Mesothelial cell of epicardium (in vitro differentiated cells): ENCODE results near the gene SMNDC1. TPM values are rescaled to one million over a fixed set of nuclear protein-coding genes. Genes with fewer than 3 reads are reported as not detected.

Experiments
- DNase-seq, 2 experiments: peaks; one replicate each; pipeline ENCODE4 v3.0.0; 2021; ENCODE audit warnings: low spot score in 2 of 2; ENCODE audit not compliant: unreplicated experiment in 2 of 2
- H3K27ac Mint-ChIP-seq: 2 replicates; pipeline ENCODE4 v1.8.0; 2021; ENCODE audit warnings: mixed read lengths
- H3K27me3 Mint-ChIP-seq: 2 replicates; pipeline ENCODE4 v1.8.0; 2021; ENCODE audit warnings: low read depth, mixed read lengths
- H3K36me3 Mint-ChIP-seq: 2 replicates; pipeline ENCODE4 v1.8.0; 2021; ENCODE audit warnings: mixed read lengths
- H3K4me1 Mint-ChIP-seq: 2 replicates; pipeline ENCODE4 v1.8.0; 2021; ENCODE audit warnings: mixed read lengths
- H3K4me3 Mint-ChIP-seq: 2 replicates; pipeline ENCODE4 v1.8.0; 2021; ENCODE audit warnings: mild to moderate bottlenecking, moderate library complexity, mixed read lengths
- H3K9me3 Mint-ChIP-seq: 2 replicates; pipeline ENCODE4 v1.8.0; 2021; ENCODE audit warnings: mixed read lengths
- CTCF ChIP-seq: fragments of 200-600 bp; sonication (generic); IDR thresholded peaks from one replicate; pipeline ENCODE4 v1.5.0; 2021; ENCODE audit warnings: antibody characterized with exemption; ENCODE audit not compliant: unreplicated experiment
- total RNA-seq: library from RNA; stranded (reverse); gene quantifications from 3 replicates; pipeline ENCODE4 v1.2.1, GENCODE V29; 2021

SMNDC1 gene
- total RNA-seq, 1 donor from 2014 or later, result 38.5 TPM

- DNase-seq, result no peak
- no peak for TF ChIP-seq CTCF
- Mint-ChIP-seq H3K27ac (no peak overlapping the region), H3K27me3 (peaks cover 20% of the 10 kb centered on the region), H3K36me3 (peaks cover 15% of the 10 kb centered on the region), H3K4me3 (no peak overlapping the region), H3K9me3 (peaks cover 42% of the 10 kb centered on the region), H3K4me1 (no peaks in the 10 kb centered on the region)
These were observed 21.8 kb upstream of the SMNDC1 start for GRCh38 chr10:110326351-110327032.

DNA sequence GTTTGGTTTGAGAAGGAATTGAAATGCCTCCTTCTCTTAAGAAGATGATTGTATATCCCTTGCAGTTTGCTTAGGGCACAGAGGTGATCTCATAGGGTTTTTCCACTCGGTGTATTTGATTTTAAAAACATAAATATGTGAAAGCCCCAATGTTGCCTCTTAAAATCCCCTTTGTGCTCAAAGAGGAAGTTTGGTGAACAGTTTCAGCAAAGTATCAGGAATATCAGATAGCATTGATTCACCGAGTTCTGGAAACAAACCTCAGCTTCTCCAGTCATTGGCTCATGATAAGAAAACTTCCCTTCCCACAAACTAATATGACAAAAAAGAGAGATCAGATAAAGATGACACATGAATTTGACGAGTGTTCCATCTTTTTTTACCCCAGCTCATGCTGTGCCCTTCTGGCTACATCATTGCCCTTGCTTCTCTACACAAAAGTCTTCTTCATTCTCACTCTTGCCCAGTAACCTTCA is 20.1 kb upstream of the SMNDC1 start:
- Mint-ChIP-seq H3K27me3 (peaks cover 20% of the 10 kb centered on the region), H3K27ac (no peak overlapping the region), H3K4me3 (no peak overlapping the region), H3K4me1 (no peaks in the 10 kb centered on the region), H3K9me3 (peaks cover 36% of the 10 kb centered on the region), H3K36me3 (peaks cover 8% of the 10 kb centered on the region)
- no peak for TF ChIP-seq CTCF
- no peak for DNase-seq

GRCh38 chr10:110324201-110324804 is 19.6 kb upstream of the SMNDC1 start:
- no peak overlapping the region for H3K4me3 Mint-ChIP-seq
- no peak for DNase-seq
- H3K4me1 Mint-ChIP-seq, result no peaks in the 10 kb centered on the region
- no peak overlapping the region for H3K27ac Mint-ChIP-seq
- no peak for TF ChIP-seq CTCF
- peaks cover 35% of the 10 kb centered on the region for H3K9me3 Mint-ChIP-seq
- H3K27me3 Mint-ChIP-seq, result peaks cover 20% of the 10 kb centered on the region
- peaks cover 4% of the 10 kb centered on the region for H3K36me3 Mint-ChIP-seq

DNA sequence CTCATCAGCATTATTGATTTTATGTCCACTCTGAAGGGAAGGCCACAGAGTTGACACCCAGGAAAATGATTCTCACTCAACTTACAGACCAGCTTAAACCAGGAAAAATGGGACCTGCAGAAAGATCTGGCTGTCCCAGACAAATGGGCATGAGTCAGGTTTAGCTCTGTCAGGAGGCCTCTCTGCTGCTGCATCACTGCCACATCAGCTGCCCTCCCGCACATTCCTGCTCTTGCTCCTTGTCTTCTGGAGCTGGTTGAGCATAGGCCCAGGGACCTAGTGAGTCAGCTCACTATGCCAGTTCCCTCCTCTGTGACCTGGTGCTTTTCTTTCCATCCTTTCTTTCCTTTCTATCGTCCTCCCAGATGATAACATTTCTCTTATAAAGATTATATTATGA is 18.8 kb upstream of the SMNDC1 start:
- Mint-ChIP-seq H3K4me3 (no peak overlapping the region), H3K36me3 (peaks cover 2% of the 10 kb centered on the region), H3K27me3 (peaks cover 20% of the 10 kb centered on the region), H3K27ac (no peak overlapping the region), H3K4me1 (no peaks in the 10 kb centered on the region), H3K9me3 (peaks cover 29% of the 10 kb centered on the region)
- DNase-seq, result no peak
- TF ChIP-seq CTCF, result no peak

DNA sequence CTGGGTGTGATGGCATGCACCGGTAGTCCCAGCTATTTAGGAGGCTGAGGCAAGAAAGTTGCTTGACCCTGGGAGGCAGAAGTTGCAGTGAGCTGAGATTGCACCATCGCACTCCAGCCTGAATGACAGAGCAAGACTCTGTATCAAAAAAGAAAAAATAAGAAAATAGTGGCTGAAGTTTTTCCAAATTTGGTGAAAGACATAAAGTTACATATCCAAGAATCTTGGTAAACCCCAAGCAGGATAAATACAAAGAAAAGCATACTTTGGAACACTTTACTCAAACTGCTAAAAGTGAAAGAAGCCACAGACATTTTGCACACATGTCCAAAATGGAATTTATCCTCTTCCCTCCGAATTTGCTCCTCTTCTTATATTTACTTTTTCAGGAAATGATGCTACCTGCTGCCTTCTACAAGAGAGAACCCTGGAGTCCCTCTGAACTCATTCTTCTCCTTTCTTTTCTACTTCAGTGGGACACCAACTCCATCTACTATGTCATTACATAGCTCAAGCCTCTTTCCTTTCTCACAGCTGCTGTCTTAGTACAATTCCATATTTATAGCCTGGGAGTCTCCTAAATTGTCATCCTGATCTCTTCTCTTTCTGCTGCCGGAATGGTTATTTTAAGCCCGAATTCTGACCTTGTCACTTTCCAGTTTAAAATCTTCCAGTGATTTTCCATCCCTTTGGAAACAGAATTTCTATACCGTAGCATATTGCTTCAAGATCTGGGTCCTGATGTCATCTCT is 17.3 kb upstream of the SMNDC1 start:
- no peak for TF ChIP-seq CTCF
- no peak for DNase-seq
- H3K27me3 Mint-ChIP-seq, result peaks cover 16% of the 10 kb centered on the region
- H3K4me3 Mint-ChIP-seq, result no peak overlapping the region
- H3K4me1 Mint-ChIP-seq, result no peaks in the 10 kb centered on the region
- peaks cover 2% of the 10 kb centered on the region for H3K36me3 Mint-ChIP-seq
- no peak overlapping the region for H3K27ac Mint-ChIP-seq
- H3K9me3 Mint-ChIP-seq, result peaks cover 23% of the 10 kb centered on the region
